HG03432 (cell line): Measurements from ENCODE around the gene NMNAT2.

Experiments
- ATAC-seq: cut with Tn5 transposase; IDR thresholded peaks from one replicate; pipeline ENCODE4 v1.9.1; 2021; ENCODE audit warnings: mild to moderate bottlenecking, moderate library complexity; ENCODE audit not compliant: unreplicated experiment

NMNAT2 gene

DNA sequence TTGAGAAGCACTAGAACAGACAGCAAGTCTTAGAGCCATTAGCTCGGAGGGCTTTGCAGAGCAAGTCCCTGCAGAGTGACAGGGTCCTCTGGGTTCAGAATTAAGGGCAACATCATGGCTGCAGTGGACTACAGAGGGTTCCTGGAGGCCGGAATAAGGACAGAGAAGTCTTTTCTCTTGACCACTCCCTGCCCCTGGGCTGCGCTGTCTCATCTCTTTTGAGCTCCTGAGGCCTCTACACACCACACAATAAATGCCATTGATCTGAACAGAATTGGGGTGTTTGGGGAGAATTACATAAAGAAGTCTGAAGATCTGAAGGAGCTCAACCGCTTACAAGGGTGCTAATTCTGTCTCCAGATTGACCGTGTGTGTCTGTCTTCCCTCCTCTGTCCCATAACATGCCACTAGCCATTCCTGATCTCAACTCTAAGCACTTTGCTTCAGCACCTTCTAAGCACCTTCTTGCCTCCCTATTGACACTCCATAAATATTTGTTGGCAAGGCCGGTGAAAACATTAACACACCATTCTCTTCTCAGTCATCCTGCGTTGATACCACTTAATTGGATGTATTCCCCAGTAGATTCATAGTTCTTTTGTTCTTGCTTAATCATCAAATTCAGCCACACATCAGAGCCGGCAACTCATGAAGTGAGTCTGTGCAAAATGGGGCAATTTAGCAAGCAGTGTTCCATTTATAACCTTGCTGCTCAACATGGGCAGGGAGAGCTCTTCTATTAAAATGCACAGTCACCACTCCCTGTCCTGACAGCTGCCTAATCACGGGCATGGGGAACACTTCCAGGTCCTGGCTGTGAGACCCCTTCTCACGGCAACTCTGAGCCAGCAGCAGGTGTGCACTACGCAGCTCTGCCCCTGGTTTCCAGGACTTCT is 49.7 kb downstream of the NMNAT2 start:
- no peak for ATAC-seq

DNA sequence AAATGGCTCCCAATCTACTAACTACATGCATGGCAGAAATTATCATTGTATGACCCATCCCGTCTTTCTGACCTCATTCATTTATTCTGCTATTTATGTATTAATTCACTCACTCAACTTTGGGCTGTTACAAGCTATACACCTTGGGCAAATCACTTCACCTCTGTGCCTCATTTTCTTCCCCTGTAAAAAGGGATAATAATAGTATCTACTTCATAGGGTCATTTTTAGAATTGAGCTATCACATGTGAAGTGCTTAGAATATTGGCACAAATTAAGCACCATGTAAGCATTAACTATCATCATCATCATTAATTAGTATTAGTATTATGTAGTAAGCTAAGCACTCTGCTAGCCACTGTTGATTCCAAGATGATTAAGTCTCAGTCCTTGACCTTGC is 52.1 kb downstream of the NMNAT2 start:
- no peak for ATAC-seq

DNA sequence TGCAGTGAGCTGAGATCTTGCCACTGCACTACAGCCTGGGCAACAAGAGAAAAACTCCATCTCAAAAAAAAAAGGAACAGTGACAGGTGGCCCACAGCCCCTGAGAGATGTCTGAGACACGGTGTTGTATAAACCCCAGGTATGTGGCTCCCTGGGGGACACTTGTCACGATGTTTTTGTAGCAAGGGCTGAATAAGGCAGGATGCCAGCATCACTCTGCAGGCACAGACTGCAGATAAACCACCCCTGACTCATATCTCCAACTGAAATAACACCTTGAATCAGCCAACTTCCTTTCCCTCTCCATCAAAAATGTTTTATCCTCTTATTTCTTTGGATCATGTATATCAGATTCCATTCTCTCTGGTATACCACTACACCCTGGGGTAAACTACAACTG is 52.5 kb downstream of the NMNAT2 start:
- no peak for ATAC-seq

DNA sequence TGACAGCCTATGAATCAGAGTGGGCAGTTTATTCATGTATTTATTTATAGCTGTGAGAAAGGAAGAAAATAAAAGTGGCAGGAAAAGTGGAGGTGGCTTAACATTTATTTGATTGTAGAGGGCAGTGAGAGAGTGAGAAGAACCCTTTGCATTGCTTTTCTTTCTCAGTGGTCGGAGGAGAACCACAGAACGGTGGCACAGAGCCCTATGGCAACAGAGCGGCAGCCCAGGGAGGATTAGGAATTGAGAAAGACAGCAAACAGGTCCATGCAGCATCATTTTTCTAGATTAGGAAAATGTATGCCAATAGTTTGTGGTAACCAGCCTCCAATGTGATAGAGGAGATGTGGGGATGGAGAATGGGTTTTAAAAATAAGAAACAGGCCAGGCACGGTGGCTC is 53.1 kb downstream of the NMNAT2 start:
- ATAC-seq = no peak

DNA sequence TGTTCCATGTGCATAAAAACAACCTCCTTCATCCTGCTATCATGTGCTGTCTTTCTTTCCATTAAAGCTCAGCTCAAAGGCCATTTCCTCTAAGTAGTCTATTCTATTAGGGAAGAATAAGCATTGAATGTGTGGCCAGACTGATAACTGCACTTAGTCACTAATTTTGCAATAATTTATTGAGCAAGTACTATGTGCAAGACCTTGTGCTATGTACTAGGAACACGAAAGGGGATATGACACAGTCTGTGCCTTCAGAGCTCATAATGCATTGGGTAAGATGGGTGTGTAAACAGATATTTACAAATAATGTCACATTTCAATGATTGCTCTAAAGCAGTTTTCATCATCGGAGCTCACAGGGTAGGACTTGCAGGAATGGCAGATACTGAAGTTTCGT is 54.2 kb downstream of the NMNAT2 start:
- no peak for ATAC-seq

DNA sequence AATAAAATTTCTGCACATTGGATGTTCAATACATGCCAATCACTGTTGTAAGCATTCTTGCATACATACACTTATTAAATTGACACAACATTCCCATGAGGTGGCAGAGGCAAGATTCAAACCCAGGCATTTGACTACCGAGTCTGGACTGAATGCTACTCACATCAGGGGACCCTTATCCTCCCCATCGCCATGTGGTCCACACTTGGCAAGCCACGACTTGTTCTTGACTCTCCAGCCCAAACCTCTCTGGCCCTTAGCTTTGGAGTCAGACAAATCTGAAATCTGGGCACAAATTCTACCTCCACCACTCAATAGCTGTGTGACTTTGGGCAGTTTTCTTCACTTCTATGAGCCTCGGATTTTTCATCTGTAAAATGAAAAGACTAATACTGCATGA is 57.1 kb downstream of the NMNAT2 start:
- ATAC-seq = no peak

DNA sequence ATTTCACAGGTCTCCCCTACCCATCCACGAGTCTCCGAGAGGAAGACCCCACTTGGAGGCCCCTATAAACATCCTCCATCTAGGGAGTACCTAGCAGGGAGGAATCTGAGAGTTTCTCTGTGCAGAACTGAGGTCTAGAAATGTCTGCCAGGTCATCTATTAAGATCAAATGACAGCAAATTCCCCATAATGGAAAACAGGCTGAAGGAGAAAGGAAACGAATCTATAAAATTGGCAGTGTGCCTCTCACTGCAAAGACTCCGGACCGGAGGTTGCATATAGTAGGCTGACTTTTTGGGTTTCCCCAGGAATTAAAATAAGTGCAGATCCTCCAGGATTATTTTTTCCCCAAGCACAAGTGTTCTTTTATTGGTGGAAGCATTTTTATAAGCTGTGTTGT is 57.7 kb downstream of the NMNAT2 start:
- no peak for ATAC-seq

DNA sequence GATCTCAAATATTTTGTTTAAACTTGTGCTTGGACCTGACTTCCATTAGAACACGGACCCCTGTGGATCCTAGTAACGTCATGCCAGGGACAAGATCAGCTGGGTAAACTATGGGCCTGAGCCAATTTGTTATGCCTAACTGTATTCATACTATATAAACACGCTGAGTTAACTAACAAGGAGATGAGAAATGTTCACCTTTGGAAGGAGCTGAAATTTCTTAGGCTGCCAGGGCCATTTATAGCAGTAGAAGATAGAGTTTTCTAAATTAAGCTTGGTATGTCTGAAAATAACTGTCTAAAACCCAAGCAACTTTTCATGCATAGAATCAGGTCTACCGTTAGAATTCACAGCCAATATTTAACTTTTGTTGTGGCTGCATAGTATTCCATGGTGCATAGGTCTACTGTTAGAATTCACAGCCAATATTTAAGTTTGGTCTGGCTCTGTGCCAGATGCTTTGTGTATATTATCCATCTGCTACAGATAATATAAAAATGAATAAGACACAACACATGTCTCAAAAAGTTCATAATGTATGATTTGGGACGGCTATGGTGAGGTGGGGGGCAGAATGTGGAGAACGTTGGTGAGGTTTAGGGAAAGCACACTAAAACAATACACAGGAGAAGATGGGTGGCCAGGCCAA is 61.5 kb downstream of the NMNAT2 start:
- ATAC-seq = no peak

DNA sequence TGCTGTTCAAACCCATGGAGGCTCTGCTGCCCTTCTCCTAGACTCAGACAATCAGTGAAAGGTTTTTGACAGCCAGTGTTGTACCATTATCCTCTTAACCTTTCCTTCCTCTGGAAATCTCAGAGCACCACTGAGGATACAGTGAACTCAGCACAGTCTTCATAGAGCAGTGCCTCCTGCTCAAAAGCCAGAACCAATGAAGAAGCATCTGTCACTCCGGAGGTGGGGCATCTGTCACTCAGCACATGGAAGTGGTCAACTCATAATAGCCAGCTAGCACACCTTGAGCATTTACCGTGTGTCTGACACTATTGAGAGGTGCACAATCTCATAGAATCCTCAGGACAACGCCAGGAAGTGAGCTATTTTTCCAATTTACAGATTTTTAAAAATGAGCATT is 62.4 kb downstream of the NMNAT2 start:
- ATAC-seq = no peak

DNA sequence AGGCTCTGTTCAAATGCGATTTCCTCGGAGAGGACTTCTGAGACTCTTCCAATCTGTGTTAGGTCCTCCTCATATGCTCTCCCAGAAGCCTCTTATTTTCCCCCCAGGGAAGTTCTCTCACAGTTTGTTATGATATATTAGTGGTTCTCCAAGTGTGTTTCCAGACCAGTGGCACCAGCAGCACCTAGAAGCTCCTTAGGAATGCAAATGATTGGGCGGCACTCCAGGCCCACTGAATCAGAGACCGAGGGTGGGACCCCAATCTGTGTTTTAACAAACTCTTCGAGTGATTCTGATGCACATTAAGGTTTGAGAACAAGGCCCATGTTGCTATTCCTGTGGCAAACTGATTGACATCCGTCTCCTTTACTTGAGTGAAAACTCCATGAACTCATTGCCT is 63.0 kb downstream of the NMNAT2 start:
- no peak for ATAC-seq

DNA sequence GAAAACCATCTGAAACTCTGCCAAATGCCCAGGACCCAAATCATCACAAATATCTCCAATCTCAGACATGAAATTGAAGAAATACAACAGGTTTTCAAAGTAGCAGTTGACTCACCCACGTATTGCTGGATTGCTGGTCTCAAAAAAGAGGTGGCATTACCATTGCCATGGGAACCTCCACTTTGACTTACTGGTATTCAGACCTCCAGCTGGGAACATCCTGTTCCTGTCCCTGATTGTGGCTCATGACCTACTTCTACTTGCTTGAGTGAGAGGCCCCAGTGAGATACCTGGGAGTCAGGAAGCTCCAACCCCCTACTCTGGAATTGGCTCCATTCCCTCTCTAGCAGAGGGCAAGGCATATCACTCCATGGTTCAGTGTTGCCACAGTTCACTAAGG is 64.6 kb downstream of the NMNAT2 start:
- ATAC-seq = no peak

DNA sequence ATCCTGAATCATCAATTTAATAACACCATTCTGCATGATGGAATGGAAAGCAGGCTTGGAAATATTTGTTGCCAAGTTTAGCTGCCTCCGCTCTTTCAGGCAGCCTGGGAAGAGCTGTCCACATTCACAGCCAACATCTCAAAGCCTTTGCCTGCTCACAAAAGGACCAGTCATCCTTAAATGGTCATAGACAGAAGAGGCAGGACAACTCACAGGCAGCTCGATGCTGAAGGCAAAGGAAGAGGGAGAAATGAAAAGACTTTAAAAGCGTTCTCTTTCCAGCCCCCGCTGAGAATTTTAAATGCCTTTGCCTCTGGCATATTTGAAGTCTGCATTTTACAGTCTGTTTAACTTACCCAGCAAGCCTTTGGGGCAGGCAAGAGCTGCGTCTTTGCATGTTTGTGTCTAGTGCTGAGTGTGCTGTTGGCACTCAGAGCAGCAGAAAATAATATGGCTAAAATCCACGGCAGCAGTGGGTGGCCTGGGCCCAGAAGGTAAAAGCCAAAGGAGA is 68.9 kb downstream of the NMNAT2 start:
- no peak for ATAC-seq

DNA sequence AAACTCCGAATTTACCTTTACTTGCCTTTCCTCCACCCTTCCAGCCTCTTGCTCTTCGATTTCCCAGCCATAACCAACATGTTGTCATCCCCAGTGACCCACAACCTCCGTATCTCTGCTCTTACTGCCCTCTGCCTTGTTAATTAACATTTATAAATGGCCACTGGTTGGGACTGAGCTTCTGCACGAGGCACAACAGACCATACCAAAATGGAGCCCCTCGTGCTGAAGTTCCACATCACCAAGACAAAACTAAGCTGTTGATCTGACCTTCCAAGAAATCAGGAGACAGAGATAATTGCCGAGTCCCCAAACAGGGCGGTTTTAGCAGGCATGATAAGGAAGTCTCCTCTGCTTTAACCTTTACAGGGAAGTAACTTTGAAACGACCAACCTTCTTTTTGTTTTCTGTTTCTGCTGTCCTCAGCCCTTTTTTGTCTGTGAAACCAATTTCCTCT is 71.9 kb downstream of the NMNAT2 start:
- ATAC-seq = no peak

DNA sequence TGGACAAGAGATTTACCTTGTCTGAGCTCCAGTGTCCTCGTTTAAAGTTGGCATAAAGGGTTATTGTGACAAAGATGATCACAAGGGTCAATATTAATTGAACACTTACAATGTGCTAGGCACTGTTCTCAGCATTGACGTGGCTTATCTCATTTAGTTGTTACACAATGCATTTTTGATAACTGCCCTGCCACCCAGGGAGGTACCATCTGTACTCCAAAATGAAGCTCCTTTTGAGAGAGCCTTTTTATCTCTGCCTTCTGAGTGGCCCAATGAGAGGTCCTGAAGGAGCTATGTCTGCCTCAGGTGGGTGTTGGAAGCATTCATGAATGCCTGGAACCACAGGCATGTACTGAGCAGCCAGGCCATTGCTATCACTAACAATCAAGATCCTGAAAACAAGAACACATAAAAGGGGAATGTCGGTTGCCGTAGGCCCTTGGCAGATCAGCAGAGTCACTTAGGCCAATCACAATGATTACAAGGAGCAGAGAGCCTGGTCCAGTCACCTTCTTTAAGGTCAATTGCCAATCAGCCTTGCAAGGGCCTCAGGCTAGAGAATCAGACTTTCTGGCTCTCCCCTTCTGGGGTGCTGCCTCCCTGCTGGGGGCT is 78.5 kb downstream of the NMNAT2 start:
- no peak for ATAC-seq

DNA sequence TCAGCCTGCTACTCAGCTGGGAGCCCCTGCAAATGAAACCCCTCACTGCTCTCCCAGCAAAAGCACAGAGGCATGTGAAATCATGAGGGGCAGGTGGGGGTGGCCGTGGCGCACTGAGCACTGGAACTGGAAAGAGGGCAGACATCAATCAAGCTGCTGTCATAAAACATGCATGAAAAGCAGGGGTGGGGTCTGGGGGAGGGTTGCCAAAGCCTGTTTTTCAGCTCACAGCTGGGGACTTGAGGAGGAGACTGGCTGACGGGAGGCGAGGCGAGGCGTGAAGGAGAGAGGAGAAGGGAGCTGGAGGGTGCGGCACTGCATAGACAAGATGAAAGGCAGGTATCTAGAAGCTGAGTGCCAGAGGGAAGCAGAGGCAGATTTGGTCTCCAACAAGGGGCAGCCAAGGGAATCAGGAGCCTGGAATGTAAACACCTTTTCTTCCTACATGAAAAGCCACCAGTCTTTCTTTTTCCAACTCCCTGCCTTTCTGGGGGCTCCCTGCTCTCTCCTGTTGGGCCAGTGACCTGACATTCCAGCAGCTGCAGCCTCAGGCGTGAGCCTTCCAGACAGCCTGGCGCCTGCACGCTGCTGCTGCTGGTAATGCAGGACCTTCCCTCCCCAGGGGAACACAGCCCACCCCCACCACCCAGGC is 87.0 kb downstream of the NMNAT2 start:
- no peak for ATAC-seq

DNA sequence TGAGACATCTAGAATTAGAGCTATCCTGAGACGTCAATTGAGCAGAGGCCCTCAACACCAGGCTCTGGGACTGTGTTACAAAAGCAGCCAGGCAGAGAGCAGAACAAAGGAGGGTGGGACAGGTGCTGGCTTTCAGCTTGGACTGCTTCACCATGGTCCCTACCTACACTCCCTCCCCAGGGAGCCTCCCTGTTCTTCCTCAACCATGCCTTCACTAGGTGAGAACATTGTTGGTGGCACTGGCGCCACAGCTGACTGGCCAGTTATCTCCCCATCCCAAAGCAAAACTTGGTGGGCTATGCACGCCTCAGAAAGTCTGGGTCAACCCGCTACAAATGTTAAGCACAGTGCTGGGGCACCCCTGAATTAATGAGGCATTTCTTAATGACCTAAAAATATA is 87.8 kb downstream of the NMNAT2 start:
- no peak for ATAC-seq

DNA sequence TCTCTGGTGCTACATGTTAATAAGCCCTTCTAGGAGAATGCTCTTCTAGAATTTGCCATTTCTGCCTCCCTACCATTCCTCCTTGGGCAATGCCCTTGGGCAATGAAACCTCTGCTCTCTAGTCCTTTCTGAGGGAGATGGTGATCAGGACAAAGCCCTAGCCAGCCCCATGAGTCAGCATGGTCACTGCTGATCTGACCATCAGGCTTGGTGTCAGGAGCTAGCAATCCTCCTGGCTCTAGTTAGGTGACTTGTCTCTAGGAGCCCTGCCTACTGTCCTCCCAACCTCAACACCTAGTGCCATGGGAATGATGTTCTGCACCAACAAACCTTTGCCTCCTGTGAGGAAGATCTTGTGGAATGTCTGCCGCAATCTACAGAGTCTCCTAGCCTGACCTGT is 89.8 kb downstream of the NMNAT2 start:
- ATAC-seq = no peak

DNA sequence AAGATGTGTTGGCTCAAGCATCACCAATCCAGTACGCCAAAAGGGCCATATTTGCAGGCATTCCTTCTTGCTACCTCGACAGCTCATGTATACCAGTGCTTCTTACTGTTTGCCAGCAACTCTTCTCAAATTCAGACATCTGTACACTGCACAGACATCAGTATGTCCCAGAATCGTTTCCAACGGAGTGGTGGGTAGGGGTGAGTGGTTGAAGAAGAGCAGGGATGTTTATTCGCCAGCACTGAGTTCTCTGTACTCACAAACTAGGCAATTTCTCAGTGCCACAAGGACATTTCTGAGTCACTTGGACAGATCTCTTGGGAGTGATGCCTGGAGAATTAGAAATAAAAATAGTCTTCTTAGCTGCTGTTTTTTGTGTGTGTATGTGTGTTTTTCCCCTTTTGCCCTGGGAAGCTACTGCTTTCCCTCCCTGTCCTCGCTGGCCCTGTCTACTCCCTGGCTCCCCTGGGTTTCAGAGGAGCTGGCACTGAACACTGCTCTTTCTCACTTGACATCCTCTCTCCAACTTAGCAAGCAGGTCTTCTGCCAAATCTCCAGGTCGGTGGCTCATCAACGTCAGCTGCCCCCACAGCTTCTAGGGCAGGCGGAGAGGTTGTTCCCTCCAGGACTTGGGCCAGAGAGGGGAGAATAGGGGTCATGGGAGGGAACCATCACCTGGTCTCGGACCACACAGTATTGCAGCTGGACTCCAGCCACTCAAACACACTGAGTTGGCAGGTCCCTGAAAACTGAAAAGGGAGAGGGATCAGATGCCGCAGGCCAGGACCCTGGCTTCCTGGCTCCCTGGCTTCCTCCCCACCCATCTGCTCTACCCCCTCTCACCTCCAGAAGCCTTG is 90.5 kb downstream of the NMNAT2 start:
- ATAC-seq = no peak

DNA sequence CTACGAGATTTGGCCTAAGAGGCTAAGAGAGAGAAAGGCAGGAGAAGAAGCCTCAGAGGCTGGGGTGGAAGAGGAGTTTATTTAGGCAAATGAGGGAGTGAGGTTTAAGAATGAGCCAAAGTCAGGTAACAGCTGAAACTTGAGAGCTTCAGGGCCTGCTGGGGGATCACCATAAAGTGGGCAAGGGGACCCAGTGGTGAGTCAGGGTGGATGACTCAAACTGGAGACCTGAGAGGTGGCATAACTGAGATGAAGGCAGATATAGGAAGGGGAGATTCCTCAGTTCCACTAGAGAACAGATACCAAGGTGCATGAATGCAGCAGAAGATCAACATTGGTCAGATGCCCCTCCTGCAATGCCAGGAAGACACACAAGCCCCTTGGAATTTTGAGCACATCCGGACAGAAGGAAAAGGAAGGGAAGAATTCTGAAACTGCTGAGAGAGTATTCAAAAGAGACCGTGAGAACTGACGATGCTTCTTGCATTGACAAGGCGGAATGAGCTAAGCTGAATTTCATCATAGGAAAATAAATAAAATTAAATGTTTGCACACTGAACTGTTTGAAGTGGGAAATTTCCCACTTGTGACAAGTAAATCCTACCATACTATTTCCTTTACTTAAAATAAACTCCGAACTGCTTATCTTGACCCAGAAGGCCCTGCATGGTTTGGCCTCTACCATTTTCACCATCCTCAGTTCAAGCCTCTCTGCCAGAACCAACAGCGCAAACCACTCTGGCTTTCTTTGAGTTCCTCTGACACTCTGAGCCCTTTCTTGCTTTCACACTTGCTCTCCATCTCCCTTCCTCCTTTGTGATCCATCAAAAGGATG is 94.1 kb downstream of the NMNAT2 start:
- ATAC-seq = no peak
